Esophagus squamous epithelium (tissue), 4 donors: ENCODE data around the gene ERC2.

ENCODE experiments used
- CTCF ChIP-seq, 6 experiments: fragments of 450-650 bp in 4 of 6; fragments of 200-600 bp in 2 of 6; sonication (generic) in 2 of 6; IDR thresholded peaks; one replicate each; pipeline ENCODE4 v1.5.1; 2016 to 2019; ENCODE audit warnings: antibody characterized with exemption in 6 of 6, mild to moderate bottlenecking in 4 of 6, moderate library complexity in 4 of 6
- POLR2A ChIP-seq, 4 donors: fragments of 450-650 bp; IDR thresholded peaks; one replicate each; pipeline ENCODE4 v1.6.1; 2017; ENCODE audit warnings: antibody characterized with exemption in 4 of 4, mild to moderate bottlenecking in 4 of 4, moderate library complexity in 3 of 4

GRCh38 chr3:56145410-56145809 is 322.9 kb downstream of the ERC2 start:
- no peak for TF ChIP-seq POLR2A (IDR thresholded peaks at IDR 0.05)
- no peak for TF ChIP-seq CTCF (IDR thresholded peaks at IDR 0.05)
